EH (cell line): ENCODE data around the gene PPP1R36.
A peak's percentile ranks its signal among the peaks of the same experiment; 100 is the strongest.
"Not testable (repeated sequence)": the region's sequence is repeated elsewhere in the genome, so short reads cannot be mapped to it uniquely, and the experiment has no call there.

Experiments used
- DNase-seq: peaks from one replicate; pipeline ENCODE4 v3.0.0-alpha.2; 2015; ENCODE audit warnings: low read depth

Gene PPP1R36, protein sequence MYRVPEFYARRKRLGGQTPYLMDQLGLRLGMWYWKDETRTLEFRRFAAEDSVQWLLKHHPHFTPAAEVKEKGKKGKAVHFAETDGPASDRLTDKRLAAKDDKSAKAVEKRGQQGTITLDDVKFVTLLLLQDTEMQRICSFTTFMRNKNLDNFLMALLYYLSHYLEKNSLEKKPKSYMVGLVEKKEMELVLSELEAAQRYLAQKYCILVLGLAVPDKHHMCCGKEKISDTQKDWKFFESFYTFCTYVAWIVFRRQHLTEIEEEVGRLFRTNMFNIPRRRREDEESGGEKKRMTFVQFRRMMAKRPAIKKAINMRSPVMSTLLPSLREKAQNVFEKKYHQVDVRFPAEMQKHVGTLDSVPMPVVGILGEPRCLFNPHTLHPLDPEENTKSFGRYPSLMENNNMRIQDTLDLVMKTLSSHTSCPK

DNA sequence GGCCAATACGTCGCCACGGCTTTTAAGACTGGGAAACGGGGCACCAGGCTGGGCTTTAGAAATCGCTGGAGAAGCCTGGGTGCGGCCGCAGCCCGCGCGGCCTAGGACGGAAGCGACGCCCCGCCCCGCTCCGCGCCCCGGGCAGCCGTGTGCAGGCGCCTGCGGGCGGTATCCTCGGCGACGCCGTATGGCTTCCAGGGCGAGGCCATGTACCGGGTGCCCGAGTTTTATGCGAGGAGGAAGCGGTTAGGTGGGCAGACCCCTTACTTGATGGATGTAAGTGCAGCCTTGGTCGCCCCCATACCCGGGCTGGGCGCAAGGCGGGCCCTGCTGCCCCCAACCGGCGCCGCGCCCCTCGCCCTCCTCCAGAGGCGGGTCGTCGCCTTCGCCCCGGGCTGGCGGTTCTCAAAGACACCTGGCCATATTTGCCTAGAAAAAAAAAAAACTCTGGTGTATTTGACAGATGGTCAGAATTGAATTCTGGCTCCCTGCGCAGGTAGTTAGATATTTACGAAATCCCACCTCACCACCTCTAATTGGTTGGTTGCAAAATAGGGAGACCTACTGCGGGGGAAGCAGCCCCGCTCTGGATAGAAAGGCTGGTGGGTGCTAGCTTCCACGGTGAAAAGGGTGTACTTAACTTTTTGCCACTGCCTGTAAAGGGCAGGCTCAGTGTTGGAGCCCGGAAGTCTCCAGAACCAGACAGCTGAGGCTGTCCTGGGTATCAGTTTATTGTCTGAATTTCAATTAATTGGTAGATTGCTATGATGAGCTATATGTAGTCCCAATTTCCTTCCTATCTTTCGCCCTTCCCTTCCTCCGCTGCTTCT lies at the start of gene PPP1R36:
Gene PPP1R36, plus strand, starts transcription at position 171 of the 830 bp plus-strand sequence. Its CDS starts 37 bp downstream, at position 208.
- DNase-seq = peak; percentile 41

DNA sequence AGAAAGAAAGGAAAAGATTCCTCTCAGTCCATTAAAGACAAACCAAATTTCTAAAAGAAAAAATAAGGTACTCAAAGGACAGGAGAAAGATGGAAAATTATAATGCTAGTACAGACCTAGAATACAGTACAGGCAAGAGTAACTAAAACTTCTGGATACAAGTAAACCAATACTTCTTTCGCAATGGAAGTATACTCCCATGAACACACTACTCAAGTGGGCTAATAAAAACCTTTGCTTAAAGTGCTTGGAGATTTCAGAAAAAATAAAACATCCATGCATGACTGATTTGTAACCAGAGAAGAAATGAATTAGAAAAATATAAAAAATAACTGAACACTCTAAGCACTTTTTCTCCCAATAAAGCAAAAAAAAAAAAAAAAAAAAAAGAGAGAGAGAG lies 49.7 kb upstream of the PPP1R36 start:
- DNase-seq = peak; percentile 6

DNA sequence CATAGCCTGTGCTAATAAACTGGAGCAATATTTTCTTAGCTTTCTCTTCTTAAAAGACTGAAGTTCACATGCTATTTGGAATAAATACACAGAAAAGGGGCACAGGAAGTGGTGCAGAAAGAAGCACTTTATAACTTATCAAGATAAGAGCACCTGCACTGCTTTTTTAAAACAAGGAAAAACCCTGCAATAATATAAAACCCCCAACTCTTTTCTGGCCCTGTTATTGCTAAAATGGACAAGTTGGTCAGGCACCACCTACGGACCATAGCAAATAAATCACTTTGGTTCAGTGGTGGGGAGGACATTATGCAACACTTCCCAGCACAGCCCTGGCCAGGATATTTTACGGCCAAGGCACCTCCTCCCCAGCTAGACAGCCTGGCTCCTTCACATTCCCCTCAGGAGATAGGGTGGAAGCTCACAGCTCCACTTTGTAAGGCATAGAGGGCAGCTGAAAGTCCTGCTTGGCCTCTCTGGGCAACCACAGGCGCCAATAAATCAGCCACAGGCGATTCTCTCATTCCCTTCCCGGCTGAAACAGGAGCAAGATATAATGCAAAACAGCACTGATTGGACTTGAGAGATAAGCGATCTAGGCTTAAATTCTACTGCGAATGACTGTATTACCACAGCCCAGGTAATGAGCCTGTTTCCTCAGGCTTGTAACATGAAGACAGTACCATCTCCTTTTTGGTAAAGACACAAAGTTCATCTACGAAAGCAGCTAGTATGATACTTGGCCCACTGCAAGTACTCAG lies 48.2 kb upstream of the PPP1R36 start:
- DNase-seq = peak; percentile 87

DNA sequence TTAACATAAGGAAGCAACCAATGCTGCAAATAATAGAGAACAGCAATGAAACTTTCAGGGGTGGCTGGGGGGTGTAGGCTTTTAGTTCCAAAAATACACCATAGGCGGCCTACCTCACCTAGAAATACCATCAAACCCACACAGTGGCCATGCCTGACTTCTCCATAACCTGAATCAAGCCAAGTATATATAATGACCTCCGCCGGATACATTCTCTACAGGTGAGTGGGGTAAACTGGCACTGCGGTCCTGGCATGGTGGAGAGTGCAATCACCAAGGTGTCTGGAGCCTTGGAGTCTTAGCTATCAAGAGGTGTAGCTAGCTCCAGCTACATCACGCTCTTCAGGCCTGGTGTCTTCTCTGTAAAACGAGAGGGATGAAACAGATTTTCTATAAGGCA lies 47.3 kb upstream of the PPP1R36 start:
- no peak for DNase-seq

DNA sequence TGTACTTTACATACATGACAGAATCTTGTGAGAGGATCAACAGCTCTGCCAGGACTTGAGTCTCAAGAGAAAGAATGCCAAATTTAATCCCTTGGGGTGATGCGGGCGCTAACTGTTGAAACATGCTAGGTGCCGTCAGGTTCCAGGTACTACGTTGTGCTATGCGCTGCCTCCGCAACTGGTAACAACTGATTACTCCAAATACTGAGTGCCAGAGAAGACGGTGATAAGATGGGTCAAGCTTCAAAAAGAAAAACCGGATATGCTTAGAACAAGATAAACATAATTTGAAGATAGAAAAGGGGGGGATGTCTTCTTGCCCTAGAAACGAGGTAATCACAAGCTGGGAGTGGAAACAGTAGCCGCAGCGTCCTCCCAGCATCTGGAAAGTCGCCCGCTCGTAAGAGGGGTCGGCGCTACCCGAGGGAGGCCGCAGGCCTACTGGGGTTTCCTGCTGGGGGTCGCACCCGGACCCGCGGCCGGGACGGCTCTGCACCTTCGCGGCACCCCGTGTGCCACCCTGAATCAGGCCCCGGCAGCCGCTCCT lies 46.8 kb upstream of the PPP1R36 start:
- no peak for DNase-seq

DNA sequence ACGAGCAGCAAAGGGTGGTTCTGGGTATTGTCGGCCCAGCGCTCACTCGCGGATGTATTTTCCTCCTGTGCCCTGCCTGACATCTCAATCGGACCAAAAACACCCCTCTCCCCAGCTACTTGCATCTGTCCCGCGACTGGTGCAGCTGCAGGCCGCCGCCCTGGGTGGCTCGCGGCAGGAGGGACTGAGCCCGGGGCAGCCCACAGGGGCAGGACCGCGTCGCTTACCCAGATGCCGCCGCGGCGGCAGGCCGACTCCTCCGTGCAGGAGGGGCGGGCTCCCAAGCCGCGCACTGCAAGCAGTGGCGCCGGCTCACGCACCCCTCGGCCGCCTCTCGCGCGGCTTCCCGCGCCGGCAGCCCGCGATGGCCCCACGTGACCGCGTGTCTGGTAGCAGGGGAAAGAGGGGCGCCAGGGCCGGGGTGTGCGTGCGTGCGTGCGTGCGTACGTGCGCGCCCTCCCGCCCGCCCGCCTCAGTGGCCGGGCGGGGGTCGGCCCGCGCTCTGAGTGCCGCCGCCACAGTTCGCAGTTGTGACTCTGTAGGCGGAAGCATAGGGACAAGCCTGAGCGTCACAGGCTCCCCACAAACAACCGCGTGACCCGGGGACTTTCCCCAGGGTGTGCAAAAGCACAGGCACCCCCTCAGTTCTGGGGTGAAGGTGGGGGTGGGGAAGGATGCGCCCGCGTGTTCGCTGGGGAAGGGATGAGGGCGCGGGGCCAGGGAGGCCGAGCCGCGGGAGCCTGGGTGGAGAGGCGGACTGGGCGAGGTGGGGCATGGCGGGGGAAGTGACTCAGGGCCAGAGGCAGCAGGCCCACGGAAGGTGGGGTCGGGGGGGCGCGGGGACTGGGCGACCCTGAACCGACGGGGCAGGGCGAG lies 46.1 kb upstream of the PPP1R36 start, which contains the start of gene ZBTB25:
Gene ZBTB25, minus strand, starts transcription at position 405 of the 876 bp plus-strand sequence. CDS start 13,305 bp downstream, outside the sequence.
- peak; percentile 95 for DNase-seq

DNA sequence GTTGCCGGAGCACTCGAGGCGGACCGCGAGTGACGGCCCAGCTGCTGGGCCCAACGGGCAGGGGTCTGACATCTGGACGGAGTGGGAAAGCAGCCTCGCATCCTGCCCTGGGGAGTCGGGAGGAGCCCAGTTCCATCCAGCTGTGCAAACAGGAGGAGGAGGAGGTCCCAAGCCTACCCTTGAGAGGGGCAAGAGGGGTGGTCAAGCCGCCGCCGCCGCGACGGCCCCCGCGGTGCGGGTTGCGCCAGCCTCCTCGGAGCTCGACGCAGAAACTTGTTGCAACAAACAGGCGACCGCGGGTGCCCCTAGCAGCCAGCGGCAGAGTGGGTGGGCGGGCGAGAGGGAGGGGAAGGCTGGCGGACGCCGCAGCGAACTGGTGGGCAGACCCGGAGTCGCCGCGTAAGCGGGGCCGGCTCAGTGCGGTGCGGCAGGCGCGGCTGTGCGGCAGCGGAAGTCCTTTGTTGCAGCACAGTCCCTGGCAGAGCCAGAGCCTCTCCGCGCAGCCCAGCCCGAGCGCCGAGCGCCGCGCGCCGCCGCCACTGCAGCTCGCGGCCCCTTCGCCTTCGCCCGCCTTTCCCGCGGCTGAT lies 45.4 kb upstream of the PPP1R36 start, which contains the start of gene ZBTB1:
Gene ZBTB1, plus strand, starts transcription at position 461 of the 587 bp plus-strand sequence. CDS start 16,735 bp downstream, outside the sequence.
- peak; percentile 91 for DNase-seq

DNA sequence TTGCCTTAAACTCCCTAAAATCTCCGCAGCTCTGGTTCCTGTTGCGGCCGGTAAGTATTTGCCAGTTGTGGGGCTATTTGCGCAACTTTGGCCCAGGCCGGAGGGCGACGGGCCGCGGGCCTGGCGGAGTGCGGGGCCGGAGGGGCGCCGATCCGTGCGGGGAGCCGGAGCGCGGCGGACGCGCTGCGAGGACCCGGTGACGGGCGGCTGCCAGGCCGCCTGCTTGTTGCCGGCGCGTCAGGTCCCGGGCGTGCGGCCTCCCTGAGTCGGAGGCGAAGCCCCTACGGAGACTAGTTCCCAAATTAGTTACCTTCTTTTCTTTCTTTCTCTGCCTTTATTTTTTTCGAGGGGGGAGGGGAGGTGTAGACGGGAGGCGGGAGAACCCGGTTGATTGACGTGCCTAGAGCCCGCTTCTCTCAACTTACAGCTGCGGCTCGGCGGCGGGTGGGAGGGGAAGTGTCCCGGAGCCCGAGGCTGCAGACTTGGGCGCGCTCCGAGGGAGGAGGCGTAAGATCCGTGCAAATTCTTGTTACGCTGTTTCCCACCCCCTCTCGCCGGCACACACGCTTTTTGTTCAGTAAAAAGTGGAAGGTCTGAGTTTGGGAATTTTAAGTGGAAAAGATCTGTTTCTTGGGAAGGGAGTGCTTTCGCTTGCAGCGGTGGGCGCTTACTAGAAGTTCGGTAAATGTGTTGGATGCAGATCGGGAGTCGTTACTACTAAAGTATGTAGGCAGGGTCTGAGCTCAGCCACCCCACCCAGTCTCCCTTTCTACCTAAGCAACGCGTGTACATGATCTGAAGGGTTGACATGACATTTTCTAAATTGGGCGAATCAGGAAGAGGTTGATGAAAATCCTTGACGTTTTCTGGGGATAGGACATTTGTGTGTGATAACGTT lies 44.6 kb upstream of the PPP1R36 start:
- DNase-seq = peak; percentile 91

DNA sequence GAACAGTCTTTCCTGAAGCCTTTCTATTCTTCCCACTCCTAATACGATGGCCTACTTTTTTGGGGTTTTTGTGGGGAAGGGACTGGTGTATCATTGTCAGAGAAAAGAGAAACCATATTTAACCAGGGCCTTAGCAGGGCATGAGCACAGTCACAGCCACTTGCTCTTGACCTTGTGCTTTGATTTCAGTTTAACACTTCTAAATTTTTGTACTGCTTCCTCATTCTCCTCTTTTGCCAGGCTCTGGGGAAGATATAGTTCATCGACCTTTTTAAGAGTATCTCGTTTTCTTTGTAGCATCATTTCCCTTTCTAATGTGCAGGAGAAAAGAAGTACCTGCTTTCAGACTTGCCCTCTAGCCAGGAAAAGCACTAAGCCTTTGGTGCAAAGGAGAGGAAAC lies 43.0 kb upstream of the PPP1R36 start:
- DNase-seq = no peak

DNA sequence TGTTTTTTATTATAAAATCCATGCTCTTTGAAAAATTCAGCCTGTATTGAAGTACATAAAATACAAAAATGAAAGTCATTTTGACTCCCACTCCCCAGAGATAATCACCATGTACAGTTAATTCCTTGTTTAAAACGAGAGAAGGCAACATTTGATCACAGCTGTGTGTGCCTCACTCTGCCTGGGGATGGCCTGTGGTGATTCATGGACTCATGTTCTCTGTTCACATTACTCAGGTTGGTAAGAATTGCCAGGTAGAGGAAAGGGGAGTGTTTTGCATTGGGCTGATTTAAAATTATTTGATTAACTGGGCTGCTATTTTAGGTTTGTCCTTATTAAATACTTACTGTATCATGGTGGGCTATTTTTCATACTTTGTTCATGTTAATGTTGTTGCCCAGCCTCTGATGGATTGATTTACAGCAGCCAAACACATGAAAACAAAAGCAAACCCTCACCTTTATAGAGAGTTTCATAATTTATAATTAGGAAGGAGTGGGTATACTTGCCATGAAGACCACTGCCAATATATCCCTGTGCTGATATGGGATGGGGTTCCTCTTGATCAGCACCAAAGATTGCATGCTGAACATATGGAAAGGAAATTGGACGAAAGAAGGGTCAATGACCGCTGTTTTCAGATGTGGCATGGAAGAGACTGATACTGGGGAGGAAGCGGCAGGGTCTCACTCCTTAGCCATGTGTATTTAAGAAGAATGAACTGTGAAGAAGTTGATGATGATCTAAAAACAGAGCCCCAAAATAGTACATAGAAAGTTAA lies 42.2 kb upstream of the PPP1R36 start:
- no peak for DNase-seq

DNA sequence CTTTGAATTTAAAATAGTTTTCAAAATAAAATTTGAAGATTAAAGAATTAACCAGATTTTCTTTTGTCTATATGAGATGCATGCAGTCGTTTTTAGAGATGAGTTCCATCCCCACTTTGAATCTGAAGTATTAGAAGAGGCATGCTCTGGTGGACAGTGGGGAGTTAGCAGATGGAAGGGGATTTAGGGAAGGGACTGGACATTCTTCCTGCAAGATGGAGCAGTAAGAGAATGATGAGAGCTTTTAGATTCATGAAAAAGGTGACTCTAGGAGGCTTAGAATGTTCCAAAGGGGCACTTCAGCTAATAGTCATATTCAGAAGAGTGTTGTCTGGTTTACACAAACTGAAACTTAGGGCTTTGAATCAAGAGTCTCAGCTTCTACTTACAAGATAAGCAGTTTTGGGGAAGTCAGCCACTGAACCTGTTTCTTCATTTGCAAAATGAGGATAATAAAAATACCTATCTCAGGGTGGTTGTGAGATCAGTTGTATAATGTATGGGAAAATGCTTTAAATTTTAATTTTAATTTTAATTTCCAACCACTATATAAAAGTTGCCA lies 41.5 kb upstream of the PPP1R36 start:
- DNase-seq = no peak

DNA sequence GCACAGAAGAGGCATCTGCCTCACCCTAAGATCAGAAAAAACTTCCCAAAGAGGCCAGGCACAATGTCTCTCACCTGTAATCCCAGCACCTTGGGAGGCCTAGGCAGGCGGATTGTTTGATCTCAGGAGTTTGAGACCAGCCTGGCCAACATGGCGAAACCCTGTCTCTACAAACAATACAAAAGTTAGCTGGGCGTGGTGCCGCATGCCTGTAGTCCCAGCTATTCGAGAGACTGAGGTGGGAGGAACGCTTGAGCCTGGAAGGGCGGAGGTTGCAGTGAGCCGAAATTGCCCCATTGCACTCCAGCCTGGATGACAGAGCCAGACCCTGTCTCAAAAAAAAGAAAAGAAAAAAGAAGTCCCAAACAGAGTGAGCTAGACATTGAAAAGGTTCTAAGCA lies 40.7 kb upstream of the PPP1R36 start:
- DNase-seq = no peak

DNA sequence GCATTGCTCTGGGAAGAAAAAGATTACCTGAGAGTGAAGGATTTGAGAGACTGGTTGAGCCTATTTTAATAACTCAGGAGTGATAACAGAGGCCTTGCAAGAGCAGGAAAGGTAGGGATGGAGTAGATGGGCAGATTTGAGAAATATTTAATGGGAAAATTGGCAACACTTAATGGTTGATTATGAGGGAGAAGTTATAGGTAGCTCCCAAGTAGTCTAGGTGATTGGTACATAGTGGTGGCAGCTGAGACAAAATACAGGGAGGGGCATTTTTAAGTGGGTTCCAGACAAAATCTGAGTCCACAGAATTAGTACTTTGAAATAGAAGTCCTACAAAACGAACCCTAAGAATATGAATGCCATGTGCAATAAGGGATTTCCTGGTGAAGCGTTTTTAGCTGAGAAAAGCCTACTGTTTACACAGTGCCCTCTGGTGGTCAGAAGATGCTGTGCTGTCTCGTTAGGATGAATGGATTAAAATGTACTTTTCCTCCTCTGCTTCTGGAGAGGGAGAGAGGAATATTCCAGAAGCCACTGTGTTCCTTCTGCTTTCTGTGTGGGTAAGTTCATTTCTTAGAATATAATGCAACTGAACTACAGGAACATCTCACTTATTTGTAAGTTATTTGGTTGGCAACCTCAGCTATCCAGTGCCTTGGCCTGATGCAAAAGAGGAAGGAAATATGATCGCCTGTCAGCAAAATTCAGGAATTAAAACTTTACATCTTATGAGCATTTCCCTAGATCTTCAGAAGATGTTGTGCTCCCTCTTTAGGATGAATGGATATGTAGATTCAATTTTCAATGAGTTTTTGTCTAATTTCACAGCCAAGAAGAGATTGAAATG lies 38.7 kb upstream of the PPP1R36 start:
- DNase-seq = peak; percentile 73

DNA sequence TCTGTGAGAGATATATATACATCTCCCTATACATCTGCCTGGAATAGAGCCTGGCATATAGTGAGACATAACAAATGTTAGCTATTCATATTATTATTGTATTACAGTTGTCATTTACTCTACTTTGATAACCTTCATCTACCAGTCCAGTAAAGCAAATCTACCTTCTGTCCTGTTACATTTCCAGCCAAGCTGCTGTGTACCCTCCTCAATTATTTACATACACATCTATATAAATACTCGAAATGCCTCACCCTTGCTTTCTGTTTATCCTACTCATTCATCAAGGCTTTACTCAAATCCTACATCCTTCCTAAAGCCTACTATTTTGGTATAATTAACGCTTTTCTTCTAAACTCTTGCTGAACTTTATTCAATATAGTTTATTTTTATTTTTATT lies 36.5 kb upstream of the PPP1R36 start:
- no peak for DNase-seq

DNA sequence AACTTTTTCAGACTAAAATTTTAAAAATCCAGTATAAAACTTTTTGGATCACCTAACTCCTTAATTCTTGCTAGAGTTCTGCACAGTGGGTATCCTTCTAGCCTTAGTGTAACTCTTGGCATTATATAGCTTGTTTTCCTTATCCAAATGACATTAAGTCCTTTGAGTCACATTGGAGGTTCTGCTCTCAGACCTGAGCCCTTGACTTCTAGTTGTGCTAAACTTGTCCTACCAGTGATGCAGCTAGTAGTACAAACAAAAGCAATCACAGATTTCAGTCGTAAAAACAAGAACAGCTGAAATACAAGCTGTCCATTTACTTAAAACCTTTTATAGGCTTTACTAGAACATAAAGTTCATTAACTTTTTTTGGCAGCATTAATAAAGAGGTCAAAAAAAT lies 34.7 kb upstream of the PPP1R36 start:
- DNase-seq = no peak

DNA sequence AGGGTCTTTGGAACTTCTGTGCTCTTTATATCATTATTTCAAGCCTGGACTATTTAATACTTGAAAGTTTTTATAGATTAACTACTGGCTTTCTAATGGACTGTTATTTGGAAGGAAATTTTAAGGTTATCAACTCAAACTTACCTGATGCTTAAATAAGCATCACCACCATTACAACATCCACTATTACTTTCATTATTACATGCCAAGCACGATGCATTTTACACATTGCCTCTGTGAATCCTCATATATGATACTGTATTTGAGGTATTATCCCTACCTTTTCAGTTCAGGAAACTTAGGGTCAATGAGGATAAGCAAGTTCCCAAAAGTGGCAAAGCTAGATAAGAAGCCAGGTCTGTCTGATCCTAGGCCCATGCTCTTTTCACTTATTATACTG lies 32.8 kb upstream of the PPP1R36 start:
- no peak for DNase-seq

DNA sequence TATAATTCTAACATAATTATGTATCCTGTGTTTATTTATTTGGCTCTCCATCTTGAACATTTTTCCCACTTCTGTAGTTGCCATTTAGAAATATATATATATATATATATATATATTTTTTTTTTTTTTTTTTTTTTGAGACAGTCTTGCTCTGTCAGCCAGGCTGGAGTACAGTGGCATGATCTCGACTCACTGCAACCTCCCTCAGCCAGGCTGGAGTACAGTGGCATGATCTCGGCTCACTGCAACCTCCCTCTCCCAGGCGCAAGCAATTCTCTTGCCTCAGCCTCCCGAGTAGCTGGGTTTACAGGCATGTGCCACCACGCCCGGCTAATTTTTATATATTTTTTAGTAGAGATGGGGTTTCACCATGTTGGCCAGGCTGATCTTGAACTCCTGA lies 32.1 kb upstream of the PPP1R36 start:
- DNase-seq = not testable (repeated sequence)
